GM13976 (cell line): ENCODE measurements around the gene GNG4.
"Not testable (repeated sequence)": the region's sequence is repeated elsewhere in the genome, so short reads cannot be mapped to it uniquely, and the experiment has no call there.

Experiments
- DNase-seq: peaks from one replicate; pipeline ENCODE4 v3.0.0; 2012; ENCODE audit warnings: low spot score
- in situ Hi-C: fragments of 300-500 bp; cut with MboI; formaldehyde crosslinking; loops from one replicate; pipeline ENCODE4 v1.12.0; 2022; ENCODE audit warnings: low sequenced_read_pairs, mixed read lengths, inconsistent platforms; ENCODE audit not compliant: unreplicated experiment
- TF ChIP-seq, protein P1 (sequence below): IDR thresholded peaks from 2 replicates; pipeline ENCODE4 v1.5.1; 2012; ENCODE audit warnings: borderline replicate concordance, mild to moderate bottlenecking; ENCODE audit not compliant: insufficient read depth; ENCODE audit errors: extremely low read depth, missing control alignments, control extremely low read depth

The GNG4 gene

DNA sequence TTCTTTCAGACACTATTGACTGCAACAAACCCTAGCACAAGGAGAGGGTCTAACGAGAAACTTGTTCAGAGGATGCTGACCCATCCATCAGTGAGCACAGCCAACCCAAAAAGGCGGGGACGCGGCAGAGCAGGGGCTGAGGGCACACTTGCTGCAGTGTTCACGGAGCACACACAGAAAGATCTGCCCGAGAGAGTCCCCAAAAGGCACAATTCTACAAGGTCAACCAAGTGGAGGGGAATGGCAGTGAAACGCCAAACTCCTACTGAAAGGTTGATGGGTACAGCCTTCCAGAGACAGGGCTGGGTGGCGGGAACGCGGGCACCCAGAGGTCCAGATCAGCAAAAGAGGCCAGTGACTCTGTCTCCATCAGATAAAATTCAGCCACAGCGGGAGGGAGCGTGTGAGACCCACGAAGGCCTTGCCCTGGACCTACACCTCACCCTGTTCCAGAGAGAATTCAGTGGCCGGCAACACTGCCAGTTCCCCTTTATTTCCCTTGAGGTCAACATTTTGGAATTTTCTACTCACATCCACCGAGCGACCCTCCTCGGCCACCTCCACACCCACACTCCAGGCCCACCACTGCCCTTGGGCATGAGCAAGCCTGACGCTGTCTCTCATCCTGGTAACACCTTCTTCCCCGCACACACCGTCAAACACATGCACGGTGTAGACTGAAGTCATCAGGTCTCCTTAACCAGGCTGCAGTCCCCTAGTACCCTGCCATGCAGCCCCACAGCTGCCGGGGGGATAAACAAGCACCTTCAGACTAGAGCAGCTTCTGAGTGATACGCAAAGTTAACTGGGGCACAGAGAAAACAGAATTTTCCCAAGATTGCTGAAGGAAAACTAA is 5.5 kb downstream of the GNG4 start:
- no peak for DNase-seq
- TF ChIP-seq, protein P1, sequence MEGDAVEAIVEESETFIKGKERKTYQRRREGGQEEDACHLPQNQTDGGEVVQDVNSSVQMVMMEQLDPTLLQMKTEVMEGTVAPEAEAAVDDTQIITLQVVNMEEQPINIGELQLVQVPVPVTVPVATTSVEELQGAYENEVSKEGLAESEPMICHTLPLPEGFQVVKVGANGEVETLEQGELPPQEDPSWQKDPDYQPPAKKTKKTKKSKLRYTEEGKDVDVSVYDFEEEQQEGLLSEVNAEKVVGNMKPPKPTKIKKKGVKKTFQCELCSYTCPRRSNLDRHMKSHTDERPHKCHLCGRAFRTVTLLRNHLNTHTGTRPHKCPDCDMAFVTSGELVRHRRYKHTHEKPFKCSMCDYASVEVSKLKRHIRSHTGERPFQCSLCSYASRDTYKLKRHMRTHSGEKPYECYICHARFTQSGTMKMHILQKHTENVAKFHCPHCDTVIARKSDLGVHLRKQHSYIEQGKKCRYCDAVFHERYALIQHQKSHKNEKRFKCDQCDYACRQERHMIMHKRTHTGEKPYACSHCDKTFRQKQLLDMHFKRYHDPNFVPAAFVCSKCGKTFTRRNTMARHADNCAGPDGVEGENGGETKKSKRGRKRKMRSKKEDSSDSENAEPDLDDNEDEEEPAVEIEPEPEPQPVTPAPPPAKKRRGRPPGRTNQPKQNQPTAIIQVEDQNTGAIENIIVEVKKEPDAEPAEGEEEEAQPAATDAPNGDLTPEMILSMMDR, result no peak
- in situ Hi-C loops, result no loop called here

DNA sequence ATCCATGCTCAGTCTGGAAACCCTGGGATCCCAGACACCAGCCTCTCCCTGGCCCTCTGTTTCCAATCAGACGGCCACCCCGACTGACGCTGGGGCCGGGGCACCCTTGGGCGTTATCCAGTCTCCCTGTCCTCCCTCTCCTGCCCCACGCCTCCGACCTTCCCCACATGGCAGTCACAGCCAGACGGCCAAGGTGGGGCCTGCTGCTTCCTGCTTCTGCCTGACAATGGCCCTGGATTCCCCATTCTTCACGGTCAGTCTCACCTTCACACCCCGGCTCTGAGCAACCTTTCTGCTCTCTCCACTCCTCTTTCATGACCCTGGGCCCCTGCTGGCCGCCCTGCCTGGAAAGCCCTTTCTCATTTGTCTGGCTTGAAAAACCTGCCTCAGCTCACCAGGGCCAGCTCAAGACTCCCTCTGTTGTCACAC is 6.6 kb downstream of the GNG4 start:
- no peak for DNase-seq
- in situ Hi-C loops, result no loop called here
- TF ChIP-seq, protein P1, result no peak

DNA sequence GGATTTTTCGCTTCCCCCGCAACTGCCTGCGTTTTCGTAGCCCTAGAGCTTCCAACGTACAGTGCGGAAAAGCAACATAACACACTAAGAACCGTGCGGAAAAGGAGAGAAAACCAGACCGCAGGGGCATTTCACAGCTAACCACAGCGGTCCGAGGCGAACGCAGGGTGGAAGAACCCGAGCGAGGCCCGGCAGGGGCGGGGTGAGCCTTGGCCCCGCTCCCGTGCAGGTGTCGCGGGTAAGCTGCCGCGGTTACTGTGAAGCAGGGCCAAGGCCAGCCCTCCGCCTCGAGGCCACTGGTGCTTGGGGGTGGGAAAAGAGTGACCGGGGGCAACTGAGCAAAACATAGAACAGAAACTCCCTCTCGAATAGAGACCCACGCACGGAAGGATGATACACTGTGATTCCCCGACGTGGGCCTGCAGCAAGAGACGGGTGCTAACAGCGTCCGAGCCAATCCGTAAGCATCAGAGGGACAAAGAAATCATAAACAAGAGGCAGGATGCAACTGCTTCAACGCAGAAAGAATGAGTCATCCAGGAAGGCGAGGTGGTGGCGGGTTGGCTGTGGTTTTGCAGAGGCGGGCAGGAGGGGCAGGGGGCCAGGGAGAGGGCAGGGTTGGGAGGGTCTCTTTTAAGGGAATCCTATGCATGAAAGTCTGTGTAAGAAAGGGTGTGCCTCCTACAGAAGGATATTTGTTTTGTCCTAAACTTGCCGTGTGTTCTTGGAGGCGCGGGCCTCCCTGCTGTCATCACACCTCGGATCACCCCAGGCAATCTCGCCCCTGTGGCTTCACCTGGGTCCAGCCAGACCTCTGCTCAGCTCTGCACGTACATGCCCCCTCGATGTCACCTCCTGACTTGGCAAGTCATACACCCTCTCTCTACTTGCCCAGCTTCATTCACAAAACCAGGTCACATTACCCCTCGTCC is 7.3 kb downstream of the GNG4 start:
- TF ChIP-seq, protein P1, result no peak
- in situ Hi-C loops, result no loop called here
- DNase-seq, result peak; percentile 81

DNA sequence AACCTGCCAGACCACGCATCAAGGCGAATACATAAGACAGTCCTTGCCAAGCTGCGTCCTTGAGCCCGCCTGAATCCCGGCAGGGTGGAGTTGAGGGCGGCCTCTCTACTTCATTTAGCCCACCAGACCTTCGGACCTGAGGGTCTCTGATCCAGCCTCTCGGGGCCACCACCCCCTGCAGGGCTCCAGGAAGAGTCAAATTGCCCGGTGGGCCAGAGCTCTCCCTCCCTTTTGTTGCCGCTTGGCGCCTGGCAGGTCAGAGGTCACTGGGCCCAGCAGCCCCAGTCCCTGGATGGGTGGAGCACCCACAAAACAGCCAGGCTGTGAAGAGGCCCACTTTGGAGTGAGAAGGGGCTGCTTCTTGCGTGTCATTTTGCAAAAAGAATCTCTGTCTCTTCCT is 9.0 kb downstream of the GNG4 start:
- in situ Hi-C loops, result no loop called here
- no peak for DNase-seq
- TF ChIP-seq, protein P1, result no peak

DNA sequence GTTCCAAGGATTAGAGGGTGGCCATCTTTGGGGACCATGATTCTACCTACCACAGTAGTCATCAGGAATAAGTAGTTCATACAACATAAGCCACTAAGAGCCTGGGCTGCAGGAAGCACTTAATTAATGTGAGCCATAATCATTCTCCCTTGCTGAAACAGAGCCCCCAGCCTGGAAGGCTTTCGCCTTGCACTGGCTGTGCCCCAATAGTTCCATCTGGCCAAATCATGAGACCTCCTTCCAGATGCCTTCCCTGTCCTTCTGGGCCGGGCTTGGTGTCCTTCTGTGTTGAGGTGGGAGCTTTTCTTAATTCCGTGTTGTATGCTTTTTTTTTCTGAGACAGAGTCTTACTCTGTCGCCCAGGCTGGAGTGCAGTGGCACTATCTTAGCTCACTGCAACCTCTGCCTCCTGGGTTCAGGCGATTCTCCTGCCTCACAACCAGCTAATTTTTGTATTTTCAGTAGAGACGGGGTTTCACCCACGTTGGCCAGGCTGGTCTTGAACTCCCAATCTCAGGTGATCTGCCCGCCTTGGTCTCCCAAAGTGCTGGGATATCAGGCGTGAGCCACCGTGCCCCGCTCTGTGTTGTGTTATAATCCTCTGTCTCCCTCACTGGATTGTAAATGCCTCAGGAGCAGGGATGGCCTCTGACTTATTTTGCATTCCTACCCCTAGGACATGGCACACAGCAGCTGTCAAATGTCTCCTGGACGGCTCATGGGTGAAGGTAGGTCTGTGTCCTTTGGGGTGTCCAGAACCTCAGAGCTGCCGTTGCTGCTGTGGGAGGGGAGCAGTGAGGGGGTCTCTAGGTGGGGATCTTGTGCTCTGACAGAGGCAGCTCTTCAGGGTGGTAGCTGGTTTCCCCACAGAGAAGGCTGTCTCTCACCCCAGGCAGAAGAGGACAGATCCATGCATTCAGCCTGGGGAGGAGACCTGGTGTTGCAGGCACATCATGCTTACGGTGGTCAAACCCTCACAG is 10.1 kb downstream of the GNG4 start:
- in situ Hi-C loops, result no loop called here
- TF ChIP-seq, protein P1, result no peak
- no peak for DNase-seq

DNA sequence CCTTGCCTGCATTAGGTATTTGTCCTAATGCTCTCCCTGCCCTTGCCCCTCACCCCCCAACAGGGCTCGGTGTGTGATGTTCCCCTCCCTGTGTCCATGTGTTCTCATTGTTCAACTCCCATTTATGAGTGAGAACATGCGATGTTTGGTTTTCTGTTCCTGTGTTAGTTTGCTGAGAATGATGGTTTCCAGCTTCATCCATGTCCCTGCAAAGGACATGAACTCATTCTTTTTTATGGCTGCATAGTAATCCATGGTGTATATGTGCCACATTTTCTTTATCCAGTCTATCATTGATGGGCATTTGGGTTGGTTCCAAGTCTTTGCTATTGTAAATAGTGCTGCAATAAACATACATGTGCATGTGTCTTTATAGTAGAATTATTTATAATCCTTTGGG is 11.0 kb downstream of the GNG4 start:
- in situ Hi-C loops, DNase-seq: not testable (repeated sequence)
